Measurements from ENCODE around the gene FAM53B.

The FAM53B gene

DNA sequence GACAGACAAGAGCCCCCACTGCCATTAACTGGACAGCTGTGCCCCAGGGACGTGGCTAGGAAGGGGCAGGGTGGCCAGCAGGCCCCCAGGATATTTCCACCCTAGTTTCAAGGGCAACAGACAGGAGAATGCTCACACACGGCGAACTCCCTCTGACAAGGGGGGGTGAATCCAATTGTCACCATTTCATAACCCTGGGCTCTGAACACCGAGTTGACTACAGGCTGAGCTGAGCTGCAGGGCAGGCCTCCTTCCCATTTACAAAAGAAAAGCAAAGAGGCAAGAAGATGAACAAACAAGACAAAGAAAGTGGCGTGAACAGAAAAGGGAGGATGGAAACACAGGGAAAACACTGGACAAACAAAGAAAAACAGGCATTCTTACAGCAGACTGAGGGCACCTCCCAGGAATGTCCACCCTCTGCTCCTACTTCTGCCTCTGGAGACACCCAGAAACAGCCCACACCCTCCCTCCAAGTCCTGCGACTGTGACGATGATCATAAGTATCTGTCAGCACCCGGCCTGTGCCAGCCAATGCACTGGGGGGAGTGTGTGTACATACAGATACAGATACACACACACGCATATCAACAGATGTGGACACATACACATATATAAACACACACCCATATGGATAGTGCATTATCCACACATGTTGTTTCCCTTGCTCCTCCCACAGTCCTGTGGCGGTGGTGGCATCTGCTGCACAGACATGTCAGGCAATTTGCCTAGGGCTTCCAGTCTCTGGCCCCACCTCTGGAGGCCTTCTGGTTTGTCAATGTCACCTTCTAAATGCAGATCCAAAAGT is 66.2 kb downstream of the FAM53B start:
- no peak for DNase-seq (ENCODE audit: low read depth)

DNA sequence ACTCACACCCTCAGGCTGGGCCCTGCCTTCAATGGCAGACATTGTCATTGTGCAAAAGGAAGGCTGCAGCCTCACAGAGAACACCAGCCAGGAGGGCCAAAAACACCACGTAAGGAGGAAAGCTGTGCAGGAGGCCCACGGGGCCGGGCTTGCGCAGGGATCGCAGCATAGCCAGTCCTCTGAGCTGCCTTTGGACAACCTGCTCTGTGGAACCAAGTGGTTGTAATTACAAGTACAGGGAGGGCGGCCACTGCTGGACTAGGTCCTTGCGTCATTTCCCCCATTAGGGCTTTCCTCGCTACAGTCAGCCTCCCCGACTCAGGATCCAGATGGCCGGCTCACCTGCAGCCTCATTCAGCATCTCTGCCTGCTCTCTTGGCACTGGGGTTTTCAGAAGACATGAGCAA is 66.9 kb downstream of the FAM53B start:
- DNase-seq (ENCODE audit: low read depth): no peak

DNA sequence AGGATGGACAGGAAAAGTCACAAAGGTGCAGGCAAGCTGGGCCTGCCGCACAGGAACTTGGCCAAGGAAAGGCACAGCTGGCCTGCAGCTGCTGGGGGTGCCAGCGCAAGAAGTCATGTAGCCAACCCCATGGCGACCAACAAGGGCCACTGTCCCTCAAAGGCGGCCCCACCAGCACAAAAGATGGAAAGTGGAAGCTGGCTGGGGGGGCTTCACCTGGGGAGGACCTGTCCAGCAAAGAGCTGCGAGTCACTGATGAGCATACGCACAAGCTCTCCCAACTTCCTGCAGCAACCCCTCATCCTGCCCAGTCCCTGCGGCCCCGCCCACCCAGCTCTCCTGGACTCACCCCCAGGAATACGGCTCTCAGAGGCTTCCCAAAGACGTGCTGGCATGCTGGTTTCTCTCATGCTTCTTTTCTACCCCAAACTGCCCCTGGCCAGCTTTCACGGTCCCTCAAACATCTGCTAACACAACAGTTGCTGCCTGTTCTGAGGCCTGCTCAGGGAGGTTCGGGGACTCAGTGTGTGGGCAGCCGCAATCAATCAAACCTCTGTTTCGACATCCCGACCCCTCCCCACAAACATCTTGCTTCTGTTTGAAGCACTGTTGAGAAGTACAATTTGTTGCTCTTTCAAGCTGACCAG is 67.6 kb downstream of the FAM53B start:
- DNase-seq (ENCODE audit: low read depth): no peak

DNA sequence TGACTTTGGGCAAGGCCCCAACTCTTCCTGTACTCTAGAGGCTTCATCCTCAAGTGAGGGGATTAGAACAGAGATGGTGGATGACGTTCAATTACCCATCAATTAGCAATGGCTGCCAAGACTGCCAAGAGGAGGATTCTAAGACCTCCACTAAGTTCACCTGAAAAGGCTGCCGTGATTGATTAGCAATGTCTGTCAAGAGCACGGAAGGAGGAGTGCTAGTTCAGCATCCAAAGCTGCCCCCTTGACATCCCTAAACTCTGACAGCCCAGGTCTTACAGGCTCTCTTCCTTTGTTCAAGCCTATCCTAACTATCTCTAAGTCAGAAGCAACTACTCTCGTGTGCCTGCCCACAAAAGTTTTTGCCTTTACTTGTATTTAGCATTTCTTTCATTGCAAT is 68.4 kb downstream of the FAM53B start:
- no peak for DNase-seq (ENCODE audit: low read depth)

DNA sequence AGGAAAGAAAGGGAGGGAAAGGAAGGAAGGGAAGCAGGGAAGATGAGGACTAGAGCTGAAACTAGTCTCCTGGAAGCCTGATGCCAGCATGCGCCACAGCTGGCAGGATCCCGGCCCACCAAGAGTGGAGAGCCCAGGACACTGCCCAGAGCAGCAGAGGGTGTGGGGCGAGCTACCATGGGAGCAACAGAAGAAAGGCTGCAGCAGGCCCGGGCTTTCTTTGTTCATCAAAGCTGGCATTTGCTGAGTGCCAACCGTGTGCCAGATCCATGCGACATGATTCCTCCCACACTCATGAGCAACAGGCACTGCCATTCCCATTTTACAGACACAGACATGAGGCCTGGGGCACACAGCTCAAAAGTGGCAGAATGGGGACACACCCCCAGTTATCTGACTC is 68.9 kb downstream of the FAM53B start:
- no peak for DNase-seq (ENCODE audit: low read depth)

DNA sequence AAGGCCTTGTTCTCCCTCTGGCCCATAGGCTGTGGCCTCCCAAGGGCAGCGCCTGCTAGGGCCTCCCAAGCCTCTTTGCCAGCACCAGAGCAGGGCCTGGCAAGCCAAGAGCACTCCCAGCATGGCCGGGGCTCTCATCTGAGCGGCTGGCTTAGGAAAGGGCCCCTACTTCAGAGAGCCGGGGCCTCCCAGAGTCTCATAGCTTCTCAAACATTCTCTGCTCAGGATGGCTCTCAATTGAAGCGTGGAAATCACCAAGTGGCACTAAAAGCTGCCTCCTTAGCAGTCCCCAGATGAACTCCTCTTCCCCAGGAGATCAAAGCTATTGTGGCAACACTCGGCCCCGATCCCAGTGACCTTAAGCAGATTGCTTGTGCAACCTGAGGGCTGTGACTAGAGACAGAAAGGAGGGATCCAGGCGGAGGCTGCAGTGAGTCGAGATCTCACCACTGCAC is 69.4 kb downstream of the FAM53B start:
- no peak for DNase-seq (ENCODE audit: low read depth)

DNA sequence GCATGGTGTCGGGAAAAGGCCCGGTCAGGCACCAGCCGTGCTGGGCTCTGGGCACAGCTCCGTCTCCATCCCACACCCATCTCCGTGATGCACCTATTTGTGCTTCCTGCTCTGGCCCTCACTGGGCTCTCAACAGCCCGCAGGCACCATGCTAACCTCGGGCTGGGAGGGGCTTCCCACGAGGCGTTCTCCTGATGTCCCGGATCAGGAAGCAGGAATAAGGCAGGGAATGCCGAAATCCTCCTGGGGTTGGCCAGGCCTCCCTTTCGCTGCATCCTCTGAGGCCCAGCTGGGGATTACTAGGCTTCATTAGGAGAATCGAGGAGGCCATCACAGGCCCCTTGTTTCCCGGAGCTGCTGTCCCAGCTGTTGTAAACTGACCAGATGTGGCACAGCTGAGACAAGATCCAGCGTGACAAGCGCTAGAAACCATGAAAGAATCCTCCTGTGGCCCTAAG is 72.0 kb downstream of the FAM53B start:
- DNase-seq (ENCODE audit: low read depth): no peak

DNA sequence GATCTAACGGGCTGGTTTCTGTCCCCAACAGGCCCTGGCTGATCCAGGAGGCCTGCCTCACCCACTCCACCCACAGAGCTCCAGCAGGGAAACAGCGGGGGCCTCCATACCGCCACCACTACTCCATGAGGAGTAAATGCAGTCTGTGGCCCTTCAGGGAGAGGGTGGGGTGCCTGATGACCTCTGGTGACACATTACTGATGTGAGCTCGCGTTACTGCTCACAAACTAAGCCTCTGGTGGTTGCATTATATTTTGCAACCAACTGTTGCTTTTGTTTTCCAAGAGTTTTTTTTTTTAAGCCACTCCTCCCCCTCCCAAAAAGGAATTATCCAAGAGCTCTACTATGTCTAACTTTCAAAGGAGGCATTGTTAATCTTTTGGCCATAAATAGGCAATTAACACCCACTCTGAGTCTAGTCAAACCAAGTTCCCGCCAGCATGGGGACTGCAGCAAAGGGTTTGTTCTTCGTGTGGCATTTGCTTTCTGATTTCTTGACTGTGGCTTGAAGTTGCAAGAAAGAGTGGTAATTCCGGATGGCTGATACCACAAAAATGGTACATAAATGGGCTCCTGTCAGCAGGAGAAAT is 72.6 kb downstream of the FAM53B start:
- DNase-seq (ENCODE audit: low read depth): no peak

DNA sequence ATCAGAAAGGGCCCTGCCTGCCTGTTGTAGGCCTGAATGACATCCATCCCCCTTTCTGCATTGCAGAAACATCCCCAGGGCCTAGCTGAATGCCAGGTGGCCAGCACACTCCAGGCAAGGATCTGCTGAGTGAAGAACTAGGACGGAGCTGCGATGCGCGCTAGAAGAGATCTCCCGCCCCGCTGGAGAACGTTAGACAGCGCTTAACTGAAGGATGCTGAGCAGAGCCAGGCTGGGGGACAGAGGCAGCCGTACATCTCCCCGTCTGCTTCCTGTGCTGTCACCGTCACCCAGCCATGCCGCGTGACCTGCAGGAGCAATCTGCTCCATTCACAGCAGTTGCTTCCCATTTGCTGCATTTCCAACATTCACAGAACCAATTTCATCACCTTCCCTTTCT is 73.3 kb downstream of the FAM53B start:
- DNase-seq (ENCODE audit: low read depth): no peak

DNA sequence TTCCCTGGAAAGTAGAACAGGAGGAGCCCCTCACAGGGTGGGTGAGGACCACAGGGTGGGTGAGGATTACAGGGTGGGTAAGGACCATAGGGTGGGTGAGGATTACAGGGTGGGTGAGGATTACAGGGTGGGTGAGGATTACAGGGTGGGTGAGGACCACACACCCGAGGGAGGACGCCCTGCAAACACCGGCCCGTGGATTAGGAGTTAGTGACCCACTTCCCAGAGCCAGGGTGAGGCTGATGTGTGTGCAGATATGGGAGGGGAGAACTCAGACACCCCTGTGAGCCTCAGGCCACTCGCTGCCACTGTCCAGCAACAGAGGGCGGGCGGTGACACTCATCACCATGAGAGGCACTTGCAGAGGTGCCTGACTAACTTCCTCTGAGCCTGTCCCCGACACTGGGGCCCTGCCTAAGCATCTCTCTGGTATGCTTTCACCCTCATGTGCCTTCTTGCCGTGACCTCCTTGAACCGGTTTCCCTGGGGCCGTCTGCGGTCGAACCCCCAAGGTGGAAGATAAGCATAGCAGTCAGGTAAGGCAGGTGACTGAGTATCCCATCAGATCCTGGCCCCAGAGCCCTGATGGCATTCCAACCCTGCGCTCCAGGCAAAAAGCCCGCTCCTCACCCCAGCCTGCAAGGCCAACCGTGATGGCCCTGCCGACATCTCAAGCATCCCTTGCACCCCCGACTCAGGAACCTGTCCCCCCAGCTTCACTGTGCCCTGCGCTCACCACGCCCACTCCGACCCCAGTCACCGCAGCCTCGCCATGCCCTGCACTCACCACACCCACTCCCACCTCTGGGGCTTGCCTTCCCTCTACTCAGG is 74.1 kb downstream of the FAM53B start:
- DNase-seq (ENCODE audit: low read depth): no peak

DNA sequence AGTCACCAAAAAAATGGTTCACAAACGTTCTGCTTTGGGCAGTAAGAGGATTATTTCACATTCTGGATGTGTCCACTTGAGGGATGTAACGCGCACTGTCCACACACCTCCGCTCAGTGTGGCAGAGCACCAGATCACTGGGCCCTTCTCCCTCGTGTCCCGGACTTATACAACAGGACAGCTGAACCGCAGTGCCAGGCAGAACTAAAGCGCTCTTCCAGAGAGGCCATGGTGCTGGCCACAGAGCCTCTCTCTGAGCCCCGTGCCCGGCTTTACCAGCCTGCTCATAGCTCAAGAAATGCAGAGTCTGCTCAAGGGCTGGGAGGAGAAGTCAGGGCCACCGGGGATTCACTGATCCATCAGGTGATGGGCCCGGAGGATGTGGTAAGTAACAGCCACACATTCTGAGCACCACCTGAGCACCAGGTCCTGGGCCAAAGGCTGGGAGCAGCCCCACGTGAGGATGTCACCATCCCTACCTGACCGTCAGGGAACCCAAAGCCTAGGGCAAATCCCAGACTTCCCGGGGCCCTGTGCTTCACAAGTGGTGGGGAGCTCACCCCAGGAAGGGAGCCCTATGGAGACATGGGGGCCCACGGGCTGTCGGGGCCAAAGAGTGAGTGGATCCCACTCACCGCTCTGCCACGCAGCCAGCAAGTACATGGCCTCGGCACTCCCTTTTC is 74.9 kb downstream of the FAM53B start:
- no peak for DNase-seq (ENCODE audit: low read depth)

DNA sequence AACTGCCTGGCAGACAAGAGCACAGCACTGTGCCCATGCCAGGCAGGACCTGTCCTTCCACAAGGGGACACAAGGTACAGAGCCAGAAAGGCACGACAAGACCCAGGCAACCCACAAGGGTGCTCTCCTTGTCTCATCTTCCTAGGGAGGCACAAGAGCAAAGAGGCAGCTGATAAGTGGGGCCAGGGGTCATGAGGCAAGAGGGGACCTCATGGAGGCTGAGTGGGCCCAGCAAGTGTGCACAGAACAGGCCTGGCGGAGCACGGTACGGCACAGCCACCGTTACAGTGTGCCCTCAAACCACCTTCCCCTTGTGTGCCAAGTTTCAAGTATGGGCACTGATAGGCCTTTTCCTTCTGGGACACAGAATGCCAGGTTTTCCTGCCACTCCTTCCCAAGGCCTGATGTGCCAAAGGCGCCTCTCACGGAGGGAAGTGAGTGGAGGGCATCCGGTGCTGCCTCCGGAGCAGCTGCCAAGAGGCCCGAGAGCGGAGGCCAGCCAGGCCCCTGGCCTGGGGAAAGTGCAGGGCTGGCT is 75.6 kb downstream of the FAM53B start:
- no peak for DNase-seq (ENCODE audit: low read depth)

DNA sequence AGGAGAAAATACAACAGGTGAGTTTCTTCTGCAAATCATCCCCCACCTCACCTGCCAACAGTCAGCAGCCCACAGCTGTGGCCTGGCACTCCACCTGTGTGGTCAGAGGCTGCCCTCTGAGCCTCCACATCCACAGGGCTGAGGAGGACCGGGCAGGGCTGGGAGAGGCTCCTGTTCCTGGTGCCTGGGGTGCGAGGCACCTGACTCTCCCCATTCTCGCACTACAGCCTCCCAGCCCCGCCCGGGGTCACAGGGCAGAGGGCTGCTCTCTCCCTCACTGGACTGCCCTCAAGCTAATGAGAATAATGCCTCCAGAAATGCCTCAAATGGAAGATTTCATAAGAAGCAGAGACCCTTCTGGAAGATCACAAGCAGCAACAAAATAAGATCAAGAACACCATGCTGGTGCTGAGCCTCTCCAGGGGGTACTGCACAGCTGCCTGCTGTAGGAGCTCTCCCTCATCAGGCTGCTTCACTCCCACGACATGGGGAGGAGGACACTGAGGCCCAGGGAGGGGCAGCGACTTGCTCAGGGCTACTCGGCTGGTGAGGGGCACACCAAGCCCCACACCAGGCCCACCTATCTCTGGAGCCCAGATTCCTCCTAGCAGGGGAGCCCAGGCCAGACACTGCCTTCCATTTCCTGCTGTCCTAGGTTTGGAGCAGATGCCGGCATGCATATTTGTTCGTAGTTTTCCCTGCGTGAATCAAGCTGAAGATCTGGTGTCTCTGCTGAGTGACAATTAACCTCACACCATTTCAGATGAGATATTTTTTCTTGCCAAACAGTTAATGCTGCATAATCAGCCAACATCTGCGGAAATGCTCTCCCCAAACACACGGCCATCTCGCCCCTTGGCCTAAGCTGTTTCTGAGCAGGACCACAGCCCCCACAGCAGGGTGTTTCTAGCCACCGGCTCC is 76.5 kb downstream of the FAM53B start:
- no peak for DNase-seq (ENCODE audit: low read depth)

DNA sequence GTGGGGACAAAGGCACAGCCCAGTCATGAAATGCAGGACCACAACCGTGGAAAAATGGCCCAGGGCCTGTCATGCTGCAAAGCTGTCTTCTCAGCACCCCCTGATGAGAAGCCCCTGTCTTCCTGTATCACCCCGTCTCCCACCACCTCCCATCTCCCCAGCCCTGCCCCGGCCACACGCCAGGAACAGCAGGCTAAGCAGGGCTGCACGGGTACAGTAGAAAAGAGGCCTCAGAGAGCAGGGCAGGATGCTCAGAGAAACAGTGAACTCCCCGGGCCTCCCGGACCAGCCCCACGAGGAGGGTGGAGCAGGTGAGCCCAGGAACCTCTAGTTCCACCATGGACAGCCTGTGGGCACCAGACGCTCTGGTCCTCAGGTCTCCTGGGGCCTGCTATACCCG is 77.7 kb downstream of the FAM53B start:
- DNase-seq (ENCODE audit: low read depth): no peak

DNA sequence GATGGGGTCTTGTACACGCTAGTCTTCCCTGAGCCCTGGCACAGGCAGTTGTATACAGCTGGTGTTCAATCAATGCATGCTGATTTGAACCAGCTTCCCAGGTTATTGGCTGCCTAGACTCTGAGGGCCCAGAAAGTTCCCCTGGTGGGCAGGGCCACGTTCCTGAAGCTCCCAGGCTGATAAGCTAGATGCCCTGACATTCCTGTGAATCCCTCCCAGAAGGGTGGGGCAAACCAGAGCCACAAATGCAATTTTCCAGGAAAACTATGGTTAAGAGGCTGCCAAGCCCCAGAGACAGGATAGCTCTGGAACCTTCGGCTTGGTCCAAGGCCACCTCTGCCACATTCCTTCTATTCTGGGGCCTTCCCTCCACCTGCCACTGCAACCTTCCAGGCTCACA is 78.2 kb downstream of the FAM53B start:
- no peak for DNase-seq (ENCODE audit: low read depth)

DNA sequence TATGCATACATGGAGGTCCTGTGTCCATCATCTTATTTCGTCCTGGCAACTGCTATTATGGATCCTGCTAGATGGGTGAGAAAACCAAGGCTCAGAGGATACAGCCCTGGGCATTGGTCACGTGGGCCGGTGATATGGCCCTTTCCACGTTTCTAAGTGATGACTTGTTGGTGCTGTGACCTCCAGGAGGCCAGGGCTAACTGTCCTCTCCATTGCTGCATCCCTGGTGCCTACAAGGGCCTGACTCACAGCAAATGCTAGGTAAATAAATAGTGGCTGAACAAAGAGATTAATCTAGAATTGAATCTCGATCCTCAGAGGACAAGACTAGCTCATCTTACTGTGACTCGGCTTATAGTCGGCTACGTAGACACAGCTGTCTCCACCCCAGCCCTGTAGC is 78.6 kb downstream of the FAM53B start:
- DNase-seq (ENCODE audit: low read depth): no peak

DNA sequence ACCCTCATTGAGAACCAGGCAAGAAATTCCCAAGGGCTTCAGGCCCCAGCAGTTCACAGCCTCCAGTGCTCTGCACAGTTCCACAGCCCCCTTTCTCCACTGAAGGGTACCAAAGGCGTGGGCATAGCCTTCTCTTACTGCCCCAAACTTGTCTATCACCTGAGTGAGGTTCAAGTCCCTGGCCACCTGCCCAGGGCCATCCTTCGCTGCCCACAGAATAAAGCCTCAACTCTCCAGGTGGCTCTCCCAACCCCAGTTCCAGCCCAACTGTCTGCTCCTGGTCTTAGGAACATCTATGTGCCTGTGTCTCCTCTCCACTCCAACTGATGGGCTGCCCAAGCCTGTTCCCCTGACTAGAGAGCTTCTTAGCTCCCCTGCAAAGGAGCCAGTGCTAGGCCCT is 79.1 kb downstream of the FAM53B start:
- no peak for DNase-seq (ENCODE audit: low read depth)

DNA sequence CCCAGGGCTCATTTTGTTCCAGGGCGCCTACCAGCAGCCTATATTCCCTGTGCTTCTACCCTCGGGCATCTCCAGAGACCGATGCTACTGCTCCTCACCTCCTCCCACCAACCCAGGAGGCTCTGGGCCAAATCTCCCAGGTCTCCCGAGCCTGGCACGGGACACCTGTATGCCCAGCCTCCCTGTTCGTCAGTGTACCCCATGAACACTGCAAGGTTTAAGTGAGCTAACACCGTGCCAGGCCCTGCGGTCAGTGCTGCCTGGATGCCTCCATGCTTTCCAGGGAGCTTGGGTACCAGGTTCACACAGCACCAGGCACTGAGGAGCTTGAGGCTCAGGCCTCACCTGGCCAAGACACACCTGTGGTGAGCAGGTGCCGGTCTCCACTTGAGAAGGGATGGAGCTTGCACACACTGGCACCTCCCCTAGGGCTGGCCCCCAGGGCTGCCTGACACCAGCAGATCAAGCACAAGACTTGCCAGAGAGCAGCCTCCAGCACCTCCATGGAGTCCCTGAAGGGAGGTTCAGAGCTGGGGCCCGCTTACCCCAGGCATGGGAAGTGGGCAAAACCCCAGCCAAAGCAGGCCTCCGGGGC is 80.3 kb downstream of the FAM53B start:
- DNase-seq (ENCODE audit: low read depth): no peak

DNA sequence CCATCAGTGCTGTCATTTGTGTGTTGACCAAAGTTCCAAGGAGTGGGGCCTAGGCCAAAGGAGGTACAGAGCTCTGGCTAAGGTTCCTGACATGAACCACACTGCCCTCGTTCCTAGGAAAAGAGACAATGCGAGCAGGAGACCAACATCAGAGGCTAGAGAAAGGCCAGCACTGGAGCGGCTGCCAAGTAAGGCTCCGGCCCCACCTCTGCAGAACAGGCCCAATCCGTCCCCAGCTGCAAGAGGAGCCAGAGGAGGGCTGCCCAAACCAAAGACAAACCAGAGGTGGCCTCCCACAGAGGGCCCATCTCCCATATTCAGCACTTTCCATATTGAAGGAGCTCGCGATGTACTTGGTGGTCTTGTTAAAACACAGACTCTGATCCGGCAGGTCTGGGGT is 81.0 kb downstream of the FAM53B start:
- DNase-seq (ENCODE audit: low read depth): no peak

DNA sequence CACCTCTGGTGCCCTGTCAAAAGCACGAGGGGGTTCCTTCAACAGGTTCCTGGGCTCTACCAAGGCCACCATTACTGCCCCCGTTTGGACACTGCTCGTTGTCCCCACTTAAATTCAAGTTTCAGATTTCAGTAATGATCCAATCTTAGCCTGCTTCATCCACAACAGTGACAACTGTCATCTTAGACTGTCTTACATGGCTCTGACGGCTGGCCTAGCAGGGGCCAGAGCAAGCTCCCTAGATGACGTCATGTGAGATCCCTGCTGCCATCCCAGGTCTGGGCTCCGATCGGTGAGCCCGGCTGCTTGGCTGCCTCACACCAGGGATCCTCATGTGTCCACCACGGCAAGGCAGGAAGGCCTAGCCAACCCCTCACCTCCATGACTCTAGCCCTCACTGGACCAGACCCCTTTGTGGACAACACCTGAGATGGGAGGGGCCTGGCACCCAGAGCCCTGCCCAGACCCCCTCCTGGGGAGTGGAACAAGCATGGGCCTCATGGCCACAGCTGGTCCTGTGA is 82.5 kb downstream of the FAM53B start:
- DNase-seq (ENCODE audit: low read depth): no peak
